Mucosa of rectum (tissue), 2 donors: ENCODE results near the gene DPF3.

Experiments used
- H3K27ac ChIP-seq, 2 donors: one replicate each; pipeline ENCODE4 v1.7.0; 2013; ENCODE audit warnings: inconsistent platforms in 2 of 2, low read depth in 2 of 2, low read length in 2 of 2
- H3K27me3 ChIP-seq, 2 donors: one replicate each; pipeline ENCODE4 v1.7.0; 2013; ENCODE audit warnings: low read length in 2 of 2; ENCODE audit not compliant: control insufficient read depth in 2 of 2, insufficient read depth in 2 of 2
- H3K36me3 ChIP-seq, 2 donors: one replicate each; pipeline ENCODE4 v1.7.0; 2013; ENCODE audit warnings: low read length in 2 of 2; ENCODE audit not compliant: control insufficient read depth in 2 of 2, insufficient read depth in 2 of 2
- H3K4me1 ChIP-seq, 2 donors: one replicate each; pipeline ENCODE4 v1.7.0; 2013; ENCODE audit warnings: low read length in 2 of 2, mild to moderate bottlenecking in 1 of 2; ENCODE audit not compliant: control insufficient read depth in 2 of 2, insufficient read depth in 2 of 2
- H3K4me3 ChIP-seq, 2 donors: one replicate each; pipeline ENCODE4 v1.7.0; 2013; ENCODE audit warnings: low read length in 2 of 2
- H3K9ac ChIP-seq, 2 donors: one replicate each; pipeline ENCODE4 v1.7.0; 2013; ENCODE audit warnings: low read length in 2 of 2, low read depth in 1 of 2, mild to moderate bottlenecking in 1 of 2
- H3K9me3 ChIP-seq, 2 donors: one replicate each; pipeline ENCODE4 v1.7.0; 2013; ENCODE audit warnings: low read length in 2 of 2; ENCODE audit not compliant: control insufficient read depth in 2 of 2
- donor health status: healthy.
- donor health status: Normal muscosa, but diverticular disease.

Gene DPF3

GRCh38 chr14:72869407-72870329, 24.2 kb downstream of the DPF3 start:
- Histone ChIP-seq H3K36me3 (no peaks in the 10 kb centered on the region), H3K4me3 (no peak overlapping the region), H3K9me3 (no peaks in the 10 kb centered on the region), H3K4me1 (no peaks in the 10 kb centered on the region), H3K9ac (no peak overlapping the region), H3K27me3 (no peaks in the 10 kb centered on the region), H3K27ac (no peak overlapping the region)

DNA sequence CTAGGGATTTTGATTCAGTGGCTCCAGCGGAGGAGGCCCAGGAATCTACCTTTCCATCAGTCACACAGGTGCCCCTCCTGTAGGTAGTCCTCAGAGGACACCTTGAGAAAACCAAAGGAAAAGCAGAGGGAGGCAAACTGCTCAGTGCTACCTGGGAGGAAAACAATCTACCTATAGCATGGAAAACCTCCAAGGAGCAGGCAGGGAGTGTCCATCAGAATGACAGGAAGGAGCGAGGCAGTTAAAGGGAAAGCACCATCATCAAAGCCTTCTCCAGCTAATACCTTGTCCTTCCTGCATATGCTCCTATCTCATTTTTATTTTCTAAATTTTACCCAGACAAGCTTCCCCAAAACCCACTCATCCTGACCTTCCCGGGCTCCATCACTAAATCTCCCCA, 25.4 kb downstream of the DPF3 start:
- H3K27me3 ChIP-seq: no peaks in the 10 kb centered on the region
- no peaks in the 10 kb centered on the region for H3K4me1 ChIP-seq
- H3K36me3 ChIP-seq: no peaks in the 10 kb centered on the region
- H3K9ac ChIP-seq: no peak overlapping the region
- H3K4me3 ChIP-seq: no peak overlapping the region
- no peaks in the 10 kb centered on the region for H3K9me3 ChIP-seq
- H3K27ac ChIP-seq: peak overlapping the region in 1 of 2 donors; percentile 21

GRCh38 chr14:72864712-72865365, 29.1 kb downstream of the DPF3 start:
- H3K9ac ChIP-seq: no peak overlapping the region
- H3K27ac ChIP-seq: no peak overlapping the region
- H3K4me3 ChIP-seq: no peak overlapping the region
- no peaks in the 10 kb centered on the region for H3K36me3 ChIP-seq
- H3K27me3 ChIP-seq: no peaks in the 10 kb centered on the region
- H3K9me3 ChIP-seq: no peaks in the 10 kb centered on the region
- no peaks in the 10 kb centered on the region for H3K4me1 ChIP-seq

DNA sequence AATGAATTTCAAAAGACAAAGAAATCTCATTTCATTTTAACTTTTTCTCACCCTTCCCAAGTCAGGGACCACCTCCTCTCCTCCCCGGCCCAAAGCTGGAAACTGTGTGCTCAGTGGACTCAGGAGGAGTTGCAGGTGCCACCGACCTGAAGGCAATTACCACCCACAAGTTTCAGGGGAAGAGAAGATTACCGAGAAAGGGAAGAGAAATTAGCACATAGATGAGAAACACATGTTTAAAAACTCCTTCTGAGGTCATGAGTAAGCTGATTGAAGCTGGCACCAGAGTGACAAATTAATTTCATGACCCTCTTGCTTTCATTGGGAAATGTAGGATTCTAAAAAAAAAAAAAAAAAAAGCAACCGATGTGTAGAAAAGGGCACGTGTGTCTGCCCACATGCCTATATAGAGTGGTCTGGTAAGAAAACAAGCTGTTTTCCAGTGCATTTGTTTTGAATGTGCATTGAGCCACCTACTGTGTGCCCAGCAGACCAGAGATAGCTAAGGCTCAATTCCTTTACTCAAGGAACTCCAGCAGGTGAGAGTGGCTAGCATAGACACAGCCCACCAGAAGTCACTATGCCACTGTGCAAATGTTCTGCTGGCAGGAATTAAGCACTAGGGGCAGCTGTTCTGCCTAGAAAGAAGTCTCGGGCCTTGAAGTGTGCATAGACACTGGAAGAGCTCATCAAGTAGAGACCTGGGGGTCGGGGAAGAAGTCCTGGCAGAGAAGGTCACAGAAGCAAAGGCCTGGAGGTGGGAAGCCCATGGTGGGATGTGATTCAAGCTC, 30.5 kb downstream of the DPF3 start:
- peak overlapping the region in 1 of 2 donors; percentile 9 for H3K27ac ChIP-seq
- no peaks in the 10 kb centered on the region for H3K27me3 ChIP-seq
- no peaks in the 10 kb centered on the region for H3K36me3 ChIP-seq
- H3K9ac ChIP-seq: no peak overlapping the region
- no peak overlapping the region for H3K4me3 ChIP-seq
- H3K4me1 ChIP-seq: no peaks in the 10 kb centered on the region
- H3K9me3 ChIP-seq: no peaks in the 10 kb centered on the region

- Histone ChIP-seq H3K27ac (peak overlapping the region in 1 of 2 donors; percentile 28), H3K36me3 (no peaks in the 10 kb centered on the region), H3K9me3 (no peaks in the 10 kb centered on the region), H3K9ac (no peak overlapping the region), H3K4me3 (no peak overlapping the region), H3K27me3 (no peaks in the 10 kb centered on the region), H3K4me1 (peaks cover 13 to 29% of the 10 kb centered on the region in 2 donors)
These were observed 37.2 kb downstream of the DPF3 start for GRCh38 chr14:72856530-72857266.

DNA sequence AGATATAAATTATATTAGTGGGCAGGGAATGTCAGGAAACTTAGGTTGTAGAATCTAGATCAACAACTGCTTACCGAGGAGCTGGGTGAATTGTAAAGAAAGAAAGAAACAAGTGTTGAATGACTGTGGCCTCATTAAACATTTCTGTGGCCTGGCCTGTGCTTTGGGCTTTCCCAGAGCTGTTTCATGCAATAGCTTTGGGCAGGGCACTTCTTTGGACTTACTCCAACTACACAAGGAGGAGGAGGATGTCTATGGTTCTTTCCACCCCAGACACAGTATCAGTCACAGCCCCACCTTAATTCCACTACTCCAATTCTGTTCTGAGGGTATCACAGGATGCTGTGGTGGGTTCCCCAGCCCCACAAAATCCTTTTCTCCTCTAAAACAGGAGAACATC, 38.0 kb downstream of the DPF3 start:
- Histone ChIP-seq H3K9ac (no peak overlapping the region), H3K9me3 (no peaks in the 10 kb centered on the region), H3K27me3 (no peaks in the 10 kb centered on the region), H3K36me3 (no peaks in the 10 kb centered on the region), H3K27ac (peak overlapping the region; percentile 28 to 57), H3K4me3 (peak overlapping the region in 1 of 2 donors; percentile 11), H3K4me1 (peaks cover 13 to 31% of the 10 kb centered on the region in 2 donors)

DNA sequence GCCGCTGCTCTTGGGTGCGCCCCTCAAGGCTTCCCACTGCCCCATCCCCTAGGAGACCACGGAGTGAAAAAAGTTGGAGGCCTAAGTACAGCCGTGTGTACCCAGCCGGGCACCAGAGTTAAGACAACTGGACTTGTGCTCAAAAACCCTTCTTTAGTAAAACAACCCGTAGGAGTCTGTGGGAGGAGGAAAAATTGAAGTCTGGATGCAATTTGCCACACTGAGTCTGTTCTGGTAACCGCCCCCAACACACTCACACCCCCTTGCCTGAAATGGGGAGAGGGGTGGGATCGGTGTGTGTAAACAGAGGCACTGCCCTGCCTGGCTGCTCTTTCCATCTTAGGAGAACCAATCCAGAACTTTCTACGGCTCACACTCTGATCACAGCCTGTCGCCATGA, 41.7 kb downstream of the DPF3 start:
- H3K4me3 ChIP-seq: no peak overlapping the region
- H3K27me3 ChIP-seq: no peaks in the 10 kb centered on the region
- no peaks in the 10 kb centered on the region for H3K9me3 ChIP-seq
- no peak overlapping the region for H3K27ac ChIP-seq
- no peaks in the 10 kb centered on the region for H3K36me3 ChIP-seq
- no peak overlapping the region for H3K9ac ChIP-seq
- H3K4me1 ChIP-seq: peaks cover 22 to 39% of the 10 kb centered on the region in 2 donors

- Histone ChIP-seq H3K4me3 (no peak overlapping the region), H3K4me1 (peaks cover 21 to 39% of the 10 kb centered on the region in 2 donors), H3K36me3 (no peaks in the 10 kb centered on the region), H3K9me3 (no peaks in the 10 kb centered on the region), H3K27ac (no peak overlapping the region), H3K9ac (no peak overlapping the region), H3K27me3 (no peaks in the 10 kb centered on the region)
These were observed 42.3 kb downstream of the DPF3 start for GRCh38 chr14:72851635-72852034.

- Histone ChIP-seq H3K4me3 (no peak overlapping the region), H3K27me3 (no peaks in the 10 kb centered on the region), H3K4me1 (peaks cover 11 to 26% of the 10 kb centered on the region in 2 donors), H3K27ac (no peak overlapping the region), H3K9ac (no peak overlapping the region), H3K36me3 (no peaks in the 10 kb centered on the region), H3K9me3 (no peaks in the 10 kb centered on the region)
These were observed 43.5 kb downstream of the DPF3 start for GRCh38 chr14:72850360-72850759.
